GM23338 (cell line): Measurements from ENCODE around the gene TCFL5. TPM values are rescaled to one million over a fixed set of nuclear protein-coding genes. Genes with fewer than 3 reads are reported as not detected.

ENCODE experiments used
- ATAC-seq: fragments of 200-7000 bp; cut with Tn5 transposase; 3 replicates; pipeline ENCODE4 v1.9.1; 2020
- DNase-seq: peaks from one replicate; pipeline ENCODE4 v3.0.0-alpha.2; 2015; ENCODE audit warnings: low spot score
- H2AFZ ChIP-seq: fragments of 200-600 bp; sonication (generic); 2 replicates; pipeline ENCODE4 v1.8.0; 2016; ENCODE audit warnings: antibody characterized with exemption, mild to moderate bottlenecking, moderate library complexity
- H3F3A ChIP-seq: fragments of 200-600 bp; sonication (generic); replicated peaks from 2 replicates; pipeline ENCODE4 v1.8.0; 2017; ENCODE audit warnings: antibody characterized with exemption, mixed run types, low read depth
- H3K27ac ChIP-seq: fragments of 200-600 bp; sonication (generic); 2 replicates; pipeline ENCODE4 v1.6.1; 2016; ENCODE audit warnings: low read depth
- H3K27me3 ChIP-seq: fragments of 200-600 bp; sonication (generic); 2 replicates; pipeline ENCODE4 v1.8.0; 2016; ENCODE audit warnings: mild to moderate bottlenecking, mixed run types, moderate library complexity; ENCODE audit not compliant: insufficient read depth
- H3K36me3 ChIP-seq: fragments of 200-600 bp; sonication (generic); 2 replicates; pipeline ENCODE4 v1.8.0; 2016; ENCODE audit warnings: mild to moderate bottlenecking; ENCODE audit not compliant: insufficient read depth
- H3K4me1 ChIP-seq: fragments of 200-600 bp; sonication (generic); 2 replicates; pipeline ENCODE4 v1.8.0; 2016; ENCODE audit warnings: mild to moderate bottlenecking, moderate library complexity; ENCODE audit not compliant: insufficient read depth
- H3K4me2 ChIP-seq: fragments of 200-600 bp; sonication (generic); 2 replicates; pipeline ENCODE4 v1.7.1; 2017; ENCODE audit warnings: mixed run types
- H3K4me3 ChIP-seq: fragments of 200-600 bp; sonication (generic); 2 replicates; pipeline ENCODE4 v1.6.1; 2016; ENCODE audit warnings: mixed run types
- H3K79me2 ChIP-seq: fragments of 200-600 bp; sonication (generic); replicated peaks from 2 replicates; pipeline ENCODE4 v1.8.0; 2017; ENCODE audit warnings: mild to moderate bottlenecking; ENCODE audit not compliant: insufficient read depth
- H3K9me2 ChIP-seq: fragments of 200-600 bp; sonication (generic); 2 replicates; pipeline ENCODE4 v1.8.0; 2017; ENCODE audit not compliant: insufficient read depth
- H4K20me1 ChIP-seq: fragments of 200-600 bp; sonication (generic); replicated peaks from 2 replicates; pipeline ENCODE4 v1.8.0; 2017; ENCODE audit warnings: mild to moderate bottlenecking; ENCODE audit not compliant: insufficient read depth
- H3K27ac Mint-ChIP-seq: 2 replicates; pipeline ENCODE4 v1.8.0; 2020; ENCODE audit warnings: inconsistent platforms, mild to moderate bottlenecking, moderate library complexity, mixed read lengths
- H3K27me3 Mint-ChIP-seq: 3 replicates; pipeline ENCODE4 v1.8.0; 2022; ENCODE audit warnings: low read depth, mild to moderate bottlenecking, moderate library complexity, mixed read lengths, inconsistent platforms; ENCODE audit not compliant: insufficient read depth, poor library complexity
- H3K36me3 Mint-ChIP-seq: 3 replicates; pipeline ENCODE4 v1.8.0; 2021; ENCODE audit warnings: low read depth, mild to moderate bottlenecking, inconsistent platforms, moderate library complexity, mixed read lengths
- H3K4me1 Mint-ChIP-seq: 3 replicates; pipeline ENCODE4 v1.8.0; 2020; ENCODE audit warnings: mild to moderate bottlenecking, inconsistent platforms, mixed read lengths
- H3K4me3 Mint-ChIP-seq: 3 replicates; pipeline ENCODE4 v1.8.0; 2021; ENCODE audit warnings: moderate library complexity, mild to moderate bottlenecking, inconsistent platforms, mixed read lengths
- H3K9me3 Mint-ChIP-seq: 3 replicates; pipeline ENCODE4 v1.8.0; 2020; ENCODE audit warnings: moderate library complexity, mild to moderate bottlenecking, inconsistent platforms, mixed read lengths
- CREB1 ChIP-seq: fragments of 250-450 bp; sonication (Bioruptor Pico); IDR thresholded peaks from 2 replicates; pipeline ENCODE4 v1.5.0; 2020; ENCODE audit warnings: low read depth, mild to moderate bottlenecking, moderate library complexity
- EZH2 ChIP-seq: fragments of 200-600 bp; sonication (generic); IDR thresholded peaks from one replicate; pipeline ENCODE4 v1.8.0; 2017; ENCODE audit warnings: antibody characterized with exemption, mild to moderate bottlenecking, low read depth; ENCODE audit not compliant: unreplicated experiment
- EZH2phosphoT487 ChIP-seq: fragments of 200-600 bp; sonication (generic); IDR thresholded peaks from one replicate; pipeline ENCODE4 v1.8.1; 2018; ENCODE audit warnings: antibody characterized with exemption; ENCODE audit not compliant: unreplicated experiment
- JUNB ChIP-seq: IDR thresholded peaks from one replicate; pipeline ENCODE4 v1.6.1; 2016; ENCODE audit warnings: antibody characterized with exemption; ENCODE audit not compliant: unreplicated experiment
- NANOG ChIP-seq: IDR thresholded peaks from 2 replicates; pipeline ENCODE4 v1.6.1; 2016; ENCODE audit warnings: antibody characterized with exemption, borderline replicate concordance
- STAT1 ChIP-seq: IDR thresholded peaks from one replicate; pipeline ENCODE4 v1.6.1; 2016; ENCODE audit warnings: antibody characterized with exemption; ENCODE audit not compliant: unreplicated experiment
- ZNF114 ChIP-seq: fragments of 250-450 bp; sonication (Bioruptor Pico); IDR thresholded peaks from 2 replicates; pipeline ENCODE4 v1.5.0; 2020; ENCODE audit warnings: mild to moderate bottlenecking, moderate library complexity
- ZNF331 ChIP-seq: fragments of 250-450 bp; sonication (Bioruptor Pico); IDR thresholded peaks from 2 replicates; pipeline ENCODE4 v1.5.0; 2020; ENCODE audit warnings: low read depth, mild to moderate bottlenecking, moderate library complexity
- polyA plus RNA-seq: library from polyadenylated mRNA; unstranded; fragments of >200 nt; fragmentation: Nextera tagmentation; extraction: Ambion mirVana; gene quantifications from 2 replicates; pipeline ENCODE4 v1.2.1, GENCODE V29; 2016
- total RNA-seq: library from RNA; depleted of rRNA; stranded (reverse); fragments of >200 nt; shearing (Covaris generic); gene quantifications from 2 replicates; pipeline ENCODE4 v1.2.3, GENCODE V29; 2014
- TF ChIP-seq, protein P1 (sequence below): IDR thresholded peaks from one replicate; pipeline ENCODE4 v1.6.1; 2018; ENCODE audit warnings: antibody characterized with exemption; ENCODE audit not compliant: unreplicated experiment
- TF ChIP-seq, protein P2 (sequence below), 2 experiments: fragments of 200-600 bp in 1 of 2; sonication (generic) in 1 of 2; conservative IDR thresholded peaks; 2 replicates each; pipeline versions ENCODE4 v1.5.1 to v1.6.1; 2016 to 2017; ENCODE audit warnings: antibody characterized with exemption in 2 of 2, low read depth in 2 of 2, mild to moderate bottlenecking in 2 of 2, moderate library complexity in 1 of 2
- TF ChIP-seq, protein P3 (sequence below): IDR thresholded peaks from 2 replicates; pipeline ENCODE4 v1.6.1; 2016; ENCODE audit warnings: antibody characterized with exemption

TCFL5 gene
- total and polyA plus RNA-seq, 2 experiments from 2014 or later, result 5.8 to 19.3 TPM

DNA sequence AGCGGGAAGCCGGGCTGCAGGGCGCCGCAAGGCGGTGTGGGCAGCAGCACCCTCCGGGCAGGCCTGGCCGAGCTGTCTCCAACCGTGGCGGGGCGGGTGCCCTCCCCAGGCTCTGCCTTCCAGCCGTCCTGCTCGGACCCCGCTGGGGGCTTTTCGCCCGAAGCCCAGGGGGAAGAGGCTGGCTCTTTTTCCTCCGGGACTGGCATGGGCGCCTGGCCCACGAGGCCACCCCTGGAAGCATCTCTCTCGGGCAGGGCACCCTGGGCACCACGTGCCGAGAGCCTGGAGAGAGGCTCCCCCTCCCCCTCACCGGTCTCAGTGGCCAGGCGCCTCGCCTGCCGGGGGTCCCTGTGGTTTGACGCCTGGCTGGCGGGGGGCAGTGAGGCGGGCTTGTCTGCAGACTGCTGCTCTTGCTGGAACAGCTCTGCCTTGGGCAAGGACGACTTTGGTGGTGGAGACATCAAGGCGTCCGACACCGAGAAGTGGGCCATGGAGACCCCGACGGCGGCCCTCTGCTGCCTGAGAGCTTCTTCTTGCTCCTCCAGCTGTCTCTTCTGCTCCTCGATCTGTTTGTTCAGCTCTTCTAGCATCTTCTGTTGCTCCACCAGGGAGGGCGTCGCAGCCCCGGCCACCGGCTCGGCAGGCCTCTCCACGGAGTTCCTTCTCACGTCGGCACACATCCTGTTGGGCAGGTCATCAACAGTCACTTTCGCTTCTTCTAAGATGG, 19.5 kb upstream of the TCFL5 start (continued):
- TF ChIP-seq, protein P1, sequence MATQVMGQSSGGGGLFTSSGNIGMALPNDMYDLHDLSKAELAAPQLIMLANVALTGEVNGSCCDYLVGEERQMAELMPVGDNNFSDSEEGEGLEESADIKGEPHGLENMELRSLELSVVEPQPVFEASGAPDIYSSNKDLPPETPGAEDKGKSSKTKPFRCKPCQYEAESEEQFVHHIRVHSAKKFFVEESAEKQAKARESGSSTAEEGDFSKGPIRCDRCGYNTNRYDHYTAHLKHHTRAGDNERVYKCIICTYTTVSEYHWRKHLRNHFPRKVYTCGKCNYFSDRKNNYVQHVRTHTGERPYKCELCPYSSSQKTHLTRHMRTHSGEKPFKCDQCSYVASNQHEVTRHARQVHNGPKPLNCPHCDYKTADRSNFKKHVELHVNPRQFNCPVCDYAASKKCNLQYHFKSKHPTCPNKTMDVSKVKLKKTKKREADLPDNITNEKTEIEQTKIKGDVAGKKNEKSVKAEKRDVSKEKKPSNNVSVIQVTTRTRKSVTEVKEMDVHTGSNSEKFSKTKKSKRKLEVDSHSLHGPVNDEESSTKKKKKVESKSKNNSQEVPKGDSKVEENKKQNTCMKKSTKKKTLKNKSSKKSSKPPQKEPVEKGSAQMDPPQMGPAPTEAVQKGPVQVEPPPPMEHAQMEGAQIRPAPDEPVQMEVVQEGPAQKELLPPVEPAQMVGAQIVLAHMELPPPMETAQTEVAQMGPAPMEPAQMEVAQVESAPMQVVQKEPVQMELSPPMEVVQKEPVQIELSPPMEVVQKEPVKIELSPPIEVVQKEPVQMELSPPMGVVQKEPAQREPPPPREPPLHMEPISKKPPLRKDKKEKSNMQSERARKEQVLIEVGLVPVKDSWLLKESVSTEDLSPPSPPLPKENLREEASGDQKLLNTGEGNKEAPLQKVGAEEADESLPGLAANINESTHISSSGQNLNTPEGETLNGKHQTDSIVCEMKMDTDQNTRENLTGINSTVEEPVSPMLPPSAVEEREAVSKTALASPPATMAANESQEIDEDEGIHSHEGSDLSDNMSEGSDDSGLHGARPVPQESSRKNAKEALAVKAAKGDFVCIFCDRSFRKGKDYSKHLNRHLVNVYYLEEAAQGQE, result no peak
- TF ChIP-seq JUNB, result no peak
- no peak for TF ChIP-seq EZH2phosphoT487
- no peak for TF ChIP-seq CREB1 (CRISPR knock-in tag)
- TF ChIP-seq, protein P2, sequence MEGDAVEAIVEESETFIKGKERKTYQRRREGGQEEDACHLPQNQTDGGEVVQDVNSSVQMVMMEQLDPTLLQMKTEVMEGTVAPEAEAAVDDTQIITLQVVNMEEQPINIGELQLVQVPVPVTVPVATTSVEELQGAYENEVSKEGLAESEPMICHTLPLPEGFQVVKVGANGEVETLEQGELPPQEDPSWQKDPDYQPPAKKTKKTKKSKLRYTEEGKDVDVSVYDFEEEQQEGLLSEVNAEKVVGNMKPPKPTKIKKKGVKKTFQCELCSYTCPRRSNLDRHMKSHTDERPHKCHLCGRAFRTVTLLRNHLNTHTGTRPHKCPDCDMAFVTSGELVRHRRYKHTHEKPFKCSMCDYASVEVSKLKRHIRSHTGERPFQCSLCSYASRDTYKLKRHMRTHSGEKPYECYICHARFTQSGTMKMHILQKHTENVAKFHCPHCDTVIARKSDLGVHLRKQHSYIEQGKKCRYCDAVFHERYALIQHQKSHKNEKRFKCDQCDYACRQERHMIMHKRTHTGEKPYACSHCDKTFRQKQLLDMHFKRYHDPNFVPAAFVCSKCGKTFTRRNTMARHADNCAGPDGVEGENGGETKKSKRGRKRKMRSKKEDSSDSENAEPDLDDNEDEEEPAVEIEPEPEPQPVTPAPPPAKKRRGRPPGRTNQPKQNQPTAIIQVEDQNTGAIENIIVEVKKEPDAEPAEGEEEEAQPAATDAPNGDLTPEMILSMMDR (conservative IDR thresholded peaks at IDR 0.05; ENCODE audit: low read depth in 2 of 2), result no peak
- no peak for TF ChIP-seq ZNF114 (CRISPR knock-in tag)
- TF ChIP-seq NANOG, result no peak
- TF ChIP-seq, protein P3, sequence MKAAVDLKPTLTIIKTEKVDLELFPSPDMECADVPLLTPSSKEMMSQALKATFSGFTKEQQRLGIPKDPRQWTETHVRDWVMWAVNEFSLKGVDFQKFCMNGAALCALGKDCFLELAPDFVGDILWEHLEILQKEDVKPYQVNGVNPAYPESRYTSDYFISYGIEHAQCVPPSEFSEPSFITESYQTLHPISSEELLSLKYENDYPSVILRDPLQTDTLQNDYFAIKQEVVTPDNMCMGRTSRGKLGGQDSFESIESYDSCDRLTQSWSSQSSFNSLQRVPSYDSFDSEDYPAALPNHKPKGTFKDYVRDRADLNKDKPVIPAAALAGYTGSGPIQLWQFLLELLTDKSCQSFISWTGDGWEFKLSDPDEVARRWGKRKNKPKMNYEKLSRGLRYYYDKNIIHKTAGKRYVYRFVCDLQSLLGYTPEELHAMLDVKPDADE, result no peak
- TF ChIP-seq EZH2, result no peak
- TF ChIP-seq ZNF331 (CRISPR knock-in tag), result no peak

DNA sequence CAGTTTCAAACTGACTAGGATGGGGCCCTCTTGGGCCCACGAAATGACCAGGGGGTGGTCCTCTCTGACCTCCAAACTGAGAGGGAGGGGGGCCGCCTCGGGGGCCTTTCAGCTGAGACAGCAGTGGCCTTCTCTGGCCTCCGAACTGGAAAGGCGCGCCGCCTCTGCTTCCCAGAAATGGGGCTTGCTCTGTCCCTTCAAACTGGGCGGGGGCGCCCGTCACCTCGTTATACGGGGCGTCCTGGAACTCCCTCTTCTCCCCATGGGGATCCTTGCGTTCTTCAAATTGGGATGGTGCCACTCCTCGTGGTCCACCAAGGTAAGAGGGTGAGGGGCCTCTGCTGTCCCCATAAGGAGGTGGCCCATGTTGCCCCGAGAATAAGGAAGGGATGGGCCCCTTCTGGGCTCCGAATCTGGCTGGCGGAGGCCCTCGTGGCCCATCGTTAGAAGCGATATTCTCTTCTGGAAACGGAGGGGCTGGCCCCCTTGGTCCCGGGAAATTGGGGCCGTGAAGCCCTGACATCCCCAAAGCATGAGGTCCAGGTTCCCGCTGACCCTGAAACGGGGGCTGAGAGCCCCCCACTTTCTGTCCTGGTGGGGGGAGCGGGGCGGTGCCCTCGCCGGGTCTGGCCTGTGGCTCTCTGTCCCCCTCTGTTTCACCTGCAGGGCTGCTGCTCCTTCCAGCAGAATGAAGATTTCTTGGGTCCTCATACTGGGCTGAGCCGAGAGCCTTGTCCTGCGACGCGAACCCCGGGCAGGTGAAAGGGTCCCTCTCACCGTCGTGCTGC, 18.7 kb upstream of the TCFL5 start:
- no peaks in the 10 kb centered on the region for H3K27me3 ChIP-seq
- no peaks in the 10 kb centered on the region for H3K79me2 ChIP-seq
- no peaks in the 10 kb centered on the region for H3K9me2 ChIP-seq
- peaks cover 6% of the 10 kb centered on the region; the same call in 1 of the 2 replicates for H4K20me1 ChIP-seq
- Mint-ChIP-seq H3K4me1 (peaks cover 41% of the 10 kb centered on the region), H3K27me3 (peaks cover 26% of the 10 kb centered on the region), H3K36me3 (peaks cover 13% of the 10 kb centered on the region), H3K27ac (no peak overlapping the region), H3K4me3 (no peak overlapping the region), H3K9me3 (peaks cover 3% of the 10 kb centered on the region; the same call in 2 of the 3 replicates)
- ATAC-seq (no peak), DNase-seq (no peak)
- H3K4me2 ChIP-seq, result peak overlapping the region; percentile 83
- H3K36me3 ChIP-seq, result 0 out of 2 replicates have a peak, but pooled peaks cover 3% of the 10 kb centered on the region
- peak overlapping the region; percentile 59; the same call in 1 of the 2 replicates for H3K4me3 ChIP-seq
- H2AFZ ChIP-seq, result no peak overlapping the region
- H3K27ac ChIP-seq, result no peak overlapping the region
- H3F3A ChIP-seq, result peaks cover 37% of the 10 kb centered on the region
- H3K4me1 ChIP-seq, result peaks cover 27% of the 10 kb centered on the region
- TF ChIP-seq STAT1 (no peak), ZNF331 (CRISPR knock-in tag) (no peak), EZH2 (no peak), JUNB (no peak)
- TF ChIP-seq, protein P2 (conservative IDR thresholded peaks at IDR 0.05; ENCODE audit: low read depth in 2 of 2), result no peak
- TF ChIP-seq, protein P1, result no peak
